Measurements from ENCODE around the gene CABP1. TPM values are rescaled to one million over a fixed set of nuclear protein-coding genes. Genes with fewer than 3 reads are reported as not detected.

The CABP1 gene
- total and polyA plus RNA-seq, 4 experiments from 2014 or later, result not detected

DNA sequence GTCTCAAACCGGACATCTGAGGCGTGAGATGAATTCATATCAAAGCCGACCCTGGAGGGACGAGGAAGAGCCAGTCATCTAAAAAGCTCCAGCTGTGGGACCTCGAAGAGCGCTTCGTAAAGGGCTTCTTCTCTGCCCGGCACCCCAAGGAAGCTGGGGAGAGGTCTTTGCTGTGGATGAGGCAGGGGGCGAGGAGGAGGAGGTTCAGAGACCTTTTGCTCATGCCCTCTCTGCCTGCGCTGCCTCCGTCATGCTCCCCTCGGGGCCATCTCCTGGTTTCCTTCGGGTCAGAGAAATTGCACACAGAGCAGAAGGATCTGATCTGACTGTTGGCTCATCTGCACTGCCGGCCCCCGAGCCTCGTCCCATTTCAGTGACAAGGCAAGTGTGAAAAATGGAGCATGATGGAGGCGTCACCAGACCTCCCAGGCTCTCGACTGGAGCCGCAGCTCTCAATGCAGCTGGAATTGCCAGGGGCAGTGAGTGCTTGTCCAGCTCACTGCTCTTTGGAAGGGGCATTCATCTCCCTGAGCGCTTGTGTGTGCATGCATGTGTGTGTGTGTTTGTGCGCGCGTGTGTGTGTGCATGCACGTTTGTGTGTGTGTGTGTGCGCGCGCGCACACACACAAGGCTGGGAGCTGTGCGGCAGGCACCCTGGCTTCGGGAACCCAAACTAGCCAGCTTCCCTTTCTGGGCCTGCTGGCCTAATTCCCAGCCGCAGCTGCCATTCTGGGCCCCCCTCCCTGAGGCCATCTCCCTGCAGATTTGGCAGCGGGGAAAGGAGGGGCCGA lies 9.2 kb downstream of the CABP1 start:
- H3K4me3 Mint-ChIP-seq, result peak overlapping the region in 3 of 8 donors; percentile 65 to 80 (median 73)
- peaks cover 9% of the 10 kb centered on the region for H3K4me1 ChIP-seq (ENCODE audit: insufficient read depth, low read length)
- no peaks in the 10 kb centered on the region for H3K36me3 ChIP-seq (ENCODE audit: insufficient read depth, low read length)
- H3K27ac ChIP-seq (ENCODE audit: low read depth, low read length), result no peak overlapping the region
- H3K9me3 ChIP-seq (ENCODE audit: control insufficient read depth in 1 of 2, low read length in 2 of 2), result no peaks in the 10 kb centered on the region
- peaks cover 30 to 39% of the 10 kb centered on the region in 2 donors for H3K27me3 Mint-ChIP-seq
- ChIA-PET CTCF (ENCODE audit: partially characterized antibody) (interaction anchor here (0.6 to 10.4 kb wide), 57 partner anchors 9 to 462 kb away, joined by 3 to 115 read pairs (median 5); partner anchors contain the start of genes ACADS, C12orf43, CABP1 and COX6A1), POLR2A (ENCODE audit: partially characterized antibody) (interaction anchor here (0.8 to 1.4 kb wide), 4 partner anchors 37 to 322 kb away, joined by 3 to 9 read pairs (median 6); partner anchors contain the start of genes MLEC, POP5 and UNC119B)
- no peak overlapping the region for H3K4me3 ChIP-seq (ENCODE audit: low read length in 2 of 2)
- peaks cover 8 to 15% (median 11%) of the 10 kb centered on the region in 4 donors for H3K4me1 Mint-ChIP-seq
- H3K9me3 Mint-ChIP-seq, result no peaks in the 10 kb centered on the region
- H3K27ac Mint-ChIP-seq, result no peak overlapping the region
- no peaks in the 10 kb centered on the region for H3K36me3 Mint-ChIP-seq
- intact Hi-C loops (cut with micrococcal nuclease), result loop anchor here (1.0 to 5.0 kb wide), 6 partner anchors 37 to 448 kb away; partner anchors contain the start of genes COX6A1 and MLEC
- peaks cover 23% of the 10 kb centered on the region for H3K27me3 ChIP-seq (ENCODE audit: insufficient read depth, low read length)
- DNase-seq, result no peak

DNA sequence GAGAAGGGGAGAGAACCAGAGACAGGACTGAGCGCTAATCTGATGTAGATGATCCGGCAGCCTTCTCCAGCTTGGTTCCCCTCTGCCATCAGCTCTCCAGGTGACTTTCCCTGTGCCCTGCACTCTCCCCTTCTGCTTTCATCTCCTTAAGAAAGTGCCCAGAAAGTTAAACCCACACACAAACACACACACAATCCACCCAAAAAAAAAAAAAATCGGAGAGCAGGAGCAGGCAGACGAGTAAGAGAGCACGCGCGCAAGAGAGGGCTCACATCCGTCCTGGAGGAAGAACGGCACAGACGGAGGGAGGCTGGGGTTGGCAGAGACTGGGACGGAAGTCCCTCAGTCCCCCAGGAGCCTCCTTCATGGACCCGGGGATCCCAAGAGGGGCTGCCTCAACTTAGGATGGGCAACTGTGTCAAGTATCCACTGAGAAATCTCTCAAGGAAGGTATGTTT lies 9.8 kb downstream of the CABP1 start:
- POLR2A ChIA-PET (ENCODE audit: partially characterized antibody), result no interaction called here
- no peaks in the 10 kb centered on the region for H3K9me3 Mint-ChIP-seq
- intact Hi-C loops (cut with micrococcal nuclease), result no loop called here

DNA sequence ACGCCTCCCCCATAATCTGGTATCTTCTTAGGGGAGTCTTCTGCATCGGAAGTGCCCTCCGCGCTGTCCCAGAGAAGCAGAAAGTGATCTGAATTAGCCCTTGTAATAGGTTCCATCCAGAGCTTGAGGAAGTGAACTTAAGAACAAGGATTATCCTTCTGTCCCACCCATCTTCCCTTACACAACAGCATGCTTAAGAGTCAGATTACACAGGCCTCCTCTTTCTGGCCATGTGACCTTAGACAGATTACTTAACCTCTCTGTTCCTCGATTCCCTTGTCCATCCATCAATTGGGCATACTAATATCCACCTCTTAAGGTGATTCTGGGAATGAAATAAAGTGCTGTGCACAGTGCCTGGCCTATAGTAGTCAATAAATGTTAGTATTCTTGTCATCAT lies 11.4 kb downstream of the CABP1 start:
- H3K27ac Mint-ChIP-seq, result no peak overlapping the region
- no peaks in the 10 kb centered on the region for H3K36me3 Mint-ChIP-seq
- ChIA-PET POLR2A (ENCODE audit: partially characterized antibody) (no interaction called here), CTCF (ENCODE audit: partially characterized antibody) (interaction anchor here (0.7 to 10.4 kb wide), 2 partner anchors 11 to 69 kb away, joined by 3 to 110 read pairs; partner anchors contain the start of gene POP5)
- no peak overlapping the region for H3K4me3 ChIP-seq (ENCODE audit: low read length in 2 of 2)
- peaks cover 8 to 14% (median 10%) of the 10 kb centered on the region in 4 donors for H3K4me1 Mint-ChIP-seq
- peaks cover 22 to 30% of the 10 kb centered on the region in 2 donors for H3K27me3 Mint-ChIP-seq
- no peak for DNase-seq
- H3K4me3 Mint-ChIP-seq, result no peak overlapping the region
- H3K9me3 ChIP-seq (ENCODE audit: control insufficient read depth in 1 of 2, low read length in 2 of 2), result no peaks in the 10 kb centered on the region
- no peaks in the 10 kb centered on the region for H3K9me3 Mint-ChIP-seq
- intact Hi-C loops (cut with micrococcal nuclease), result no loop called here
- H3K27ac ChIP-seq (ENCODE audit: low read depth, low read length), result no peak overlapping the region
- peaks cover 12% of the 10 kb centered on the region for H3K27me3 ChIP-seq (ENCODE audit: insufficient read depth, low read length)
- H3K36me3 ChIP-seq (ENCODE audit: insufficient read depth, low read length), result no peaks in the 10 kb centered on the region
- peaks cover 9% of the 10 kb centered on the region for H3K4me1 ChIP-seq (ENCODE audit: insufficient read depth, low read length)

More for the DNA sequence above, 9.8 kb downstream of the CABP1 start:
- CTCF ChIA-PET (ENCODE audit: partially characterized antibody), result interaction anchor here (1.0 to 10.4 kb wide), 16 partner anchors 14 to 321 kb away, joined by 3 to 115 read pairs (median 8); partner anchors contain the start of genes ACADS, COX6A1, POP5 and UNC119B
- DNase-seq, result no peak
- no peak overlapping the region for H3K4me3 ChIP-seq (ENCODE audit: low read length in 2 of 2)
- H3K9me3 ChIP-seq (ENCODE audit: control insufficient read depth in 1 of 2, low read length in 2 of 2), result no peaks in the 10 kb centered on the region
- Mint-ChIP-seq H3K27me3 (peaks cover 28 to 37% of the 10 kb centered on the region in 2 donors), H3K4me1 (peaks cover 8 to 15% (median 11%) of the 10 kb centered on the region in 4 donors), H3K4me3 (no peak overlapping the region), H3K36me3 (no peaks in the 10 kb centered on the region), H3K27ac (no peak overlapping the region)
- peaks cover 9% of the 10 kb centered on the region for H3K4me1 ChIP-seq (ENCODE audit: insufficient read depth, low read length)
- H3K27me3 ChIP-seq (ENCODE audit: insufficient read depth, low read length), result peaks cover 20% of the 10 kb centered on the region
- no peaks in the 10 kb centered on the region for H3K36me3 ChIP-seq (ENCODE audit: insufficient read depth, low read length)
- H3K27ac ChIP-seq (ENCODE audit: low read depth, low read length), result no peak overlapping the region

DNA sequence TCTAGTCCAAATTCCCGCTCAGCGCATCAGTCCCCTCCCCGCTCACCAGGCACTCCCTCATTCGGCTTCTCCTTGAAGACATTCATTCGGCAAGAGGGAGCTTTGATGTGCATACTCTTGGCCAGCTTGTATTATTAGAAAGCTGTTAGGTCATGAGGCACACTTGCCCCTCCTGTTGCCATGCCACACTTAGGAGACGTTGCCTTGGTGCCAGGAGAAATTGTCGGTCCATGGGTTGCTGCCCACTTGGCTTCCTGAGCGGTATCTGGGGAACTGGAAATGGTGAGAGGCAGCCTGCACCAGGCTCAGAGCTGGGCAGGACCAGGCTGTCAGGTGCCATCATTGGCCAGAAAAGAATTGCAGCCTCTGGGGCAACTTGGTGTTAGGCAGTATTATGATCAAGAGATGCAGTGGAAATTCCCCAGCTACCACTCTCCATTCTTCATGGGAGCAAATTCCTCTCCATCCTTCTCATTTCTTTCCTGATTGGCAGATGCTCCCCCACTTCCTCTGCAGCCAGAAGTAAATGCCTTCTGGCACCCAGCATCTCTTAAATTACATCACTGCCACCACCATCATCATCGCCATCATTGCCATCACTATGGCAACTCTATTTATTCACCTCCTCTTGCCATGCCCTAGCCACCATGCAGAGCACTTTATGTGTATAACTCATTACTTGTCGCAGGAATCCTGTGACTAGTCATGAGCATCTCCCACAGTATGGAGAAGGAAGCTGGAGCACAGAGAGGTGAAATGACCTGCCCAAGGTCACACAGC lies 12.4 kb downstream of the CABP1 start:
- Histone ChIP-seq H3K27ac (ENCODE audit: low read depth, low read length) (no peak overlapping the region), H3K4me3 (ENCODE audit: low read length in 2 of 2) (no peak overlapping the region), H3K4me1 (ENCODE audit: insufficient read depth, low read length) (peaks cover 9% of the 10 kb centered on the region), H3K36me3 (ENCODE audit: insufficient read depth, low read length) (no peaks in the 10 kb centered on the region), H3K9me3 (ENCODE audit: control insufficient read depth in 1 of 2, low read length in 2 of 2) (no peaks in the 10 kb centered on the region), H3K27me3 (ENCODE audit: insufficient read depth, low read length) (peaks cover 12% of the 10 kb centered on the region)
- DNase-seq, result no peak
- H3K27ac Mint-ChIP-seq, result no peak overlapping the region
- no peaks in the 10 kb centered on the region for H3K9me3 Mint-ChIP-seq
- POLR2A ChIA-PET (ENCODE audit: partially characterized antibody), result no interaction called here
- peaks cover 5 to 10% (median 6%) of the 10 kb centered on the region in 4 donors for H3K4me1 Mint-ChIP-seq
- intact Hi-C loops (cut with micrococcal nuclease), result no loop called here
- no peaks in the 10 kb centered on the region for H3K36me3 Mint-ChIP-seq
- no peak overlapping the region for H3K4me3 Mint-ChIP-seq
- H3K27me3 Mint-ChIP-seq, result peaks cover 19 to 27% of the 10 kb centered on the region in 2 donors
- CTCF ChIA-PET (ENCODE audit: partially characterized antibody), result interaction anchor here (10.4 kb wide), 1 partner anchor 70 kb away, joined by 110 read pairs; the partner anchor contains the start of gene POP5

DNA sequence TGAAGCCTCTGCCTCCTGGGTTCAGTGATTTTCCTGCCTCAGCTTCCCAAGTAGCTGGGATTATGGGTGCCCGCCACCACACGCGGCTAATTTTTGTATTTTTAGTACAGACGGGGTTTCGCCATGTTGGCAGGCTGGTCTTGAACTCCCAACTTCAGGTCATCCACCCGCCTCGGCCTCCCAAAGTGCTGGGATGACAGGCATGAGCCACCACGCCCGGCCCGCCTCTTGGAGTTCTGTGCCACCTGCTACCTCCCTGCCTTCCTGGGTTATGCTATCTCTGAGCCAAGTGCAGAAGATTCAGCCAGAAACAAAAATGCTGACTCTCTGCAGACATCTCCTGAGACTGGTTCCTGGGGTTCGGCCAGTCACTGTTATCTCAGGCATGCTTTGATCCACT lies 13.2 kb downstream of the CABP1 start:
- H3K4me1 Mint-ChIP-seq, result peaks cover 5 to 10% (median 6%) of the 10 kb centered on the region in 4 donors
- CTCF ChIA-PET (ENCODE audit: partially characterized antibody), result no interaction called here
- no peaks in the 10 kb centered on the region for H3K36me3 Mint-ChIP-seq
- Histone ChIP-seq H3K4me3 (ENCODE audit: low read length in 2 of 2) (no peak overlapping the region), H3K4me1 (ENCODE audit: insufficient read depth, low read length) (peaks cover 9% of the 10 kb centered on the region), H3K27ac (ENCODE audit: low read depth, low read length) (no peak overlapping the region), H3K9me3 (ENCODE audit: control insufficient read depth in 1 of 2, low read length in 2 of 2) (no peaks in the 10 kb centered on the region), H3K27me3 (ENCODE audit: insufficient read depth, low read length) (peaks cover 12% of the 10 kb centered on the region), H3K36me3 (ENCODE audit: insufficient read depth, low read length) (no peaks in the 10 kb centered on the region)
- H3K4me3 Mint-ChIP-seq, result no peak overlapping the region
- H3K27me3 Mint-ChIP-seq, result peaks cover 17 to 22% of the 10 kb centered on the region in 2 donors
- no peak overlapping the region for H3K27ac Mint-ChIP-seq
- POLR2A ChIA-PET (ENCODE audit: partially characterized antibody), result no interaction called here
- intact Hi-C loops (cut with micrococcal nuclease), result no loop called here
- H3K9me3 Mint-ChIP-seq, result no peaks in the 10 kb centered on the region
- DNase-seq, result no peak

DNA sequence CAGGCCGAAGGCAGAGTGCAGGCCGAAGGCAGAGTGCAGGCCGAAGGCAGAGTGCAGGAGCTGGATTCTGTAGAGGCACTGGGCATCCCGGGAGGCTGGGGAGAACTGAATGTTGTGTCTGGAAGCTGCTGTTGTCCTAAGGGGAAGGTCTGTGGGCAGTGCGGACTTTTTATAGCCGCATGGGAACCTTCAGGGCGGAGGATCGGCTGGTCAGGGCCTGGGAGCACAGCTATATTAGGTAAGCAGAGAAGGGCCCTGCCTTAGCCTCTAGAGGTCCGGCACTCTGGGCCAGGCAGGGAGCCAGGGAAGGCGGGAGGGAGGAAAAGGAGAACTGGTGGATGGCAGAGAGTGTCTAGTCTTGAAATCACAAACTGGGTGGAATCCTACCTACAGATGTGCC lies 14.2 kb downstream of the CABP1 start:
- no peak overlapping the region for H3K4me3 Mint-ChIP-seq
- intact Hi-C loops (cut with micrococcal nuclease), result no loop called here
- ChIA-PET POLR2A (ENCODE audit: partially characterized antibody) (no interaction called here), CTCF (ENCODE audit: partially characterized antibody) (interaction anchor here (1.1 to 1.2 kb wide), 2 partner anchors 8 to 24 kb away, joined by 3 read pairs; no protein-coding TSS in a partner anchor)
- Histone ChIP-seq H3K27me3 (ENCODE audit: insufficient read depth, low read length) (peaks cover 3% of the 10 kb centered on the region), H3K4me3 (ENCODE audit: low read length in 2 of 2) (no peak overlapping the region), H3K27ac (ENCODE audit: low read depth, low read length) (no peak overlapping the region), H3K36me3 (ENCODE audit: insufficient read depth, low read length) (no peaks in the 10 kb centered on the region), H3K9me3 (ENCODE audit: control insufficient read depth in 1 of 2, low read length in 2 of 2) (no peaks in the 10 kb centered on the region), H3K4me1 (ENCODE audit: insufficient read depth, low read length) (peaks cover under 1% of the 10 kb centered on the region)
- no peaks in the 10 kb centered on the region for H3K9me3 Mint-ChIP-seq
- no peak for DNase-seq
- peaks cover 0 to 1% (median 0%) of the 10 kb centered on the region in 4 donors for H3K4me1 Mint-ChIP-seq
- H3K27ac Mint-ChIP-seq, result no peak overlapping the region
- no peaks in the 10 kb centered on the region for H3K36me3 Mint-ChIP-seq
- peaks cover 11 to 16% of the 10 kb centered on the region in 2 donors for H3K27me3 Mint-ChIP-seq

DNA sequence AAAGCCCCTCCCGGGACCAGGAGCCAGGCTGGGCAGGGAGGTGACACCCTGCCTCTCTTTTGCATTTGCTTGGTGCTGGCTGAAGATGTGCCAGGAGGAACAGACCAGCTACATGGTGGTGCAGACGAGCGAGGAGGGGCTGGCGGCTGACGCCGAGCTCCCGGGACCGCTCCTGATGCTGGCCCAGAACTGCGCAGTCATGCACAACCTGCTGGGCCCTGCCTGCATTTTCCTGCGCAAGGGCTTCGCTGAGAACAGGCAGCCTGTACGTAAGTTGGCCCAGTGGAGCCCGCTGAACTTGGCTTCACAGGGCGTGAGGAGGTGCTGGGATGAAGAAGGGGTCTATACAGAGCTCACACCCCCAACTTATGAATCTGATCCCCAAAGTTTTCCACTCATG lies 15.6 kb downstream of the CABP1 start:
- H3K4me3 Mint-ChIP-seq, result no peak overlapping the region
- intact Hi-C loops (cut with micrococcal nuclease), result no loop called here
- H3K27me3 Mint-ChIP-seq, result peaks cover 9 to 10% of the 10 kb centered on the region in 2 donors
- H3K27ac ChIP-seq (ENCODE audit: low read depth, low read length), result no peak overlapping the region
- no peaks in the 10 kb centered on the region for H3K4me1 Mint-ChIP-seq
- no peaks in the 10 kb centered on the region for H3K27me3 ChIP-seq (ENCODE audit: insufficient read depth, low read length)
- H3K4me3 ChIP-seq (ENCODE audit: low read length in 2 of 2), result no peak overlapping the region
- no peaks in the 10 kb centered on the region for H3K9me3 ChIP-seq (ENCODE audit: control insufficient read depth in 1 of 2, low read length in 2 of 2)
- H3K4me1 ChIP-seq (ENCODE audit: insufficient read depth, low read length), result no peaks in the 10 kb centered on the region
- no peaks in the 10 kb centered on the region for H3K36me3 Mint-ChIP-seq
- DNase-seq, result no peak
- H3K9me3 Mint-ChIP-seq, result no peaks in the 10 kb centered on the region
- POLR2A ChIA-PET (ENCODE audit: partially characterized antibody), result no interaction called here
- H3K36me3 ChIP-seq (ENCODE audit: insufficient read depth, low read length), result no peaks in the 10 kb centered on the region
- H3K27ac Mint-ChIP-seq, result no peak overlapping the region
- CTCF ChIA-PET (ENCODE audit: partially characterized antibody), result interaction anchor here (1.1 to 5.8 kb wide), 2 partner anchors 8 to 44 kb away, joined by 3 to 55 read pairs; no protein-coding TSS in a partner anchor

All from CD4-positive, alpha-beta memory T cell (primary cell).